HL-60 (cell line): ENCODE measurements around the gene COLEC11.

Experiments
- DNase-seq, 2 experiments: peaks; one replicate each; pipeline ENCODE4 v3.0.0-alpha.2; 2010 to 2020; ENCODE audit warnings: low read depth in 1 of 2, low spot score in 1 of 2
- H3K27ac ChIP-seq: fragments of 250-450 bp; sonication (Bioruptor Pico); replicated peaks from 2 replicates; pipeline ENCODE4 v1.5.1; 2020; ENCODE audit warnings: mild to moderate bottlenecking, moderate library complexity
- H3K27me3 ChIP-seq: fragments of 250-450 bp; sonication (Bioruptor Pico); 2 replicates; pipeline ENCODE4 v1.5.1; 2021; ENCODE audit warnings: mild to moderate bottlenecking, moderate library complexity; ENCODE audit not compliant: insufficient read depth, poor library complexity, severe bottlenecking
- H3K4me3 ChIP-seq: replicated peaks from 2 replicates; pipeline ENCODE4 v1.5.1; 2011; ENCODE audit warnings: mild to moderate bottlenecking, control low read depth, low read length; ENCODE audit not compliant: insufficient read depth
- GABPA ChIP-seq: IDR thresholded peaks from 2 replicates; pipeline ENCODE4 v1.6.1; 2012; ENCODE audit warnings: low read depth
- POLR2AphosphoS5 ChIP-seq: IDR thresholded peaks from 2 replicates; pipeline ENCODE4 v1.6.1; 2012; ENCODE audit warnings: low read depth
- SPI1 ChIP-seq: IDR thresholded peaks from 2 replicates; pipeline ENCODE4 v1.6.1; 2012; ENCODE audit warnings: low read depth, mild to moderate bottlenecking, borderline replicate concordance
- TF ChIP-seq, protein P1 (sequence below): IDR thresholded peaks from 2 replicates; pipeline ENCODE4 v1.6.1; 2012; ENCODE audit warnings: low read depth; ENCODE audit not compliant: insufficient replicate concordance
- TF ChIP-seq, protein P2 (sequence below): IDR thresholded peaks from one replicate; pipeline ENCODE4 v1.5.1; 2011; ENCODE audit warnings: low read length, control low read depth, inconsistent platforms; ENCODE audit not compliant: insufficient read depth

Gene COLEC11

DNA sequence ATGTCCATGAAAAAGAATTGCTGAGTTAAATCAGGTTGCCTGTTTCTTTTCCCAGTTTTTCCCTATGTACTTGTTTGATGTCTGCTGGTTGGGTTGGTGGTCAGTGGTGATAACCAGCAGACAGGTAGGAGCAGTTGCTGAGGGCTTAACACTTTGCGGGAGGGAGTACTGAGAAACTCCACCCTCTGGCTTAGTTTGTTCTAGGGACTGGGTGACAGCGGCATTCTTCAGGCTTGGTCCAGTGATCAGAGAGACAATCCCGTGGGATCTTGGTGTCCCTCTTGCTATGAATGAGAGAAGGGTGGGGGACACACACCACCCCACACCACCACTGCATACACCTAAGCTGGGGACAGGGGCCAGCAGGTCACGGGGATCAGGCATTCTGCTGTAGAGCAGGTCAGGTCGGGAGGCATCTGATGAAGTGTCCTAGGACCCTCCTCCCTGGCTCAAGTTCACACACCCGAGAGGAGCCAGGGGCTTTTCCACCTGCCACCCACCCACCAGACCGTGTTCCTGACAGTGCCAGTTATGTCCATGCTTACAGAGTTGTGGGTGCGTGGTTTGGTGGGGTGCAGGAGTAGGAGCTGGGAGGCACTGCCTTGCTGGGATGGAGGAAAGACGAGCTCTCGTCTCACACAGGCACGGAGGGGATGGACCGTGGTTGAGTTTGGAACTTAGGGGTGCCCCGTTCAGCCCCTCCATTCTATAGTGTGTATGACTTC is 41.8 kb downstream of the COLEC11 start:
- Histone ChIP-seq H3K27me3 (no peaks in the 10 kb centered on the region), H3K27ac (no peak overlapping the region), H3K4me3 (no peak overlapping the region)
- TF ChIP-seq POLR2AphosphoS5 (no peak), GABPA (no peak), SPI1 (no peak)
- TF ChIP-seq, protein P1, sequence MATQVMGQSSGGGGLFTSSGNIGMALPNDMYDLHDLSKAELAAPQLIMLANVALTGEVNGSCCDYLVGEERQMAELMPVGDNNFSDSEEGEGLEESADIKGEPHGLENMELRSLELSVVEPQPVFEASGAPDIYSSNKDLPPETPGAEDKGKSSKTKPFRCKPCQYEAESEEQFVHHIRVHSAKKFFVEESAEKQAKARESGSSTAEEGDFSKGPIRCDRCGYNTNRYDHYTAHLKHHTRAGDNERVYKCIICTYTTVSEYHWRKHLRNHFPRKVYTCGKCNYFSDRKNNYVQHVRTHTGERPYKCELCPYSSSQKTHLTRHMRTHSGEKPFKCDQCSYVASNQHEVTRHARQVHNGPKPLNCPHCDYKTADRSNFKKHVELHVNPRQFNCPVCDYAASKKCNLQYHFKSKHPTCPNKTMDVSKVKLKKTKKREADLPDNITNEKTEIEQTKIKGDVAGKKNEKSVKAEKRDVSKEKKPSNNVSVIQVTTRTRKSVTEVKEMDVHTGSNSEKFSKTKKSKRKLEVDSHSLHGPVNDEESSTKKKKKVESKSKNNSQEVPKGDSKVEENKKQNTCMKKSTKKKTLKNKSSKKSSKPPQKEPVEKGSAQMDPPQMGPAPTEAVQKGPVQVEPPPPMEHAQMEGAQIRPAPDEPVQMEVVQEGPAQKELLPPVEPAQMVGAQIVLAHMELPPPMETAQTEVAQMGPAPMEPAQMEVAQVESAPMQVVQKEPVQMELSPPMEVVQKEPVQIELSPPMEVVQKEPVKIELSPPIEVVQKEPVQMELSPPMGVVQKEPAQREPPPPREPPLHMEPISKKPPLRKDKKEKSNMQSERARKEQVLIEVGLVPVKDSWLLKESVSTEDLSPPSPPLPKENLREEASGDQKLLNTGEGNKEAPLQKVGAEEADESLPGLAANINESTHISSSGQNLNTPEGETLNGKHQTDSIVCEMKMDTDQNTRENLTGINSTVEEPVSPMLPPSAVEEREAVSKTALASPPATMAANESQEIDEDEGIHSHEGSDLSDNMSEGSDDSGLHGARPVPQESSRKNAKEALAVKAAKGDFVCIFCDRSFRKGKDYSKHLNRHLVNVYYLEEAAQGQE, result no peak
- TF ChIP-seq, protein P2, sequence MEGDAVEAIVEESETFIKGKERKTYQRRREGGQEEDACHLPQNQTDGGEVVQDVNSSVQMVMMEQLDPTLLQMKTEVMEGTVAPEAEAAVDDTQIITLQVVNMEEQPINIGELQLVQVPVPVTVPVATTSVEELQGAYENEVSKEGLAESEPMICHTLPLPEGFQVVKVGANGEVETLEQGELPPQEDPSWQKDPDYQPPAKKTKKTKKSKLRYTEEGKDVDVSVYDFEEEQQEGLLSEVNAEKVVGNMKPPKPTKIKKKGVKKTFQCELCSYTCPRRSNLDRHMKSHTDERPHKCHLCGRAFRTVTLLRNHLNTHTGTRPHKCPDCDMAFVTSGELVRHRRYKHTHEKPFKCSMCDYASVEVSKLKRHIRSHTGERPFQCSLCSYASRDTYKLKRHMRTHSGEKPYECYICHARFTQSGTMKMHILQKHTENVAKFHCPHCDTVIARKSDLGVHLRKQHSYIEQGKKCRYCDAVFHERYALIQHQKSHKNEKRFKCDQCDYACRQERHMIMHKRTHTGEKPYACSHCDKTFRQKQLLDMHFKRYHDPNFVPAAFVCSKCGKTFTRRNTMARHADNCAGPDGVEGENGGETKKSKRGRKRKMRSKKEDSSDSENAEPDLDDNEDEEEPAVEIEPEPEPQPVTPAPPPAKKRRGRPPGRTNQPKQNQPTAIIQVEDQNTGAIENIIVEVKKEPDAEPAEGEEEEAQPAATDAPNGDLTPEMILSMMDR, result no peak
- DNase-seq, result no peak

DNA sequence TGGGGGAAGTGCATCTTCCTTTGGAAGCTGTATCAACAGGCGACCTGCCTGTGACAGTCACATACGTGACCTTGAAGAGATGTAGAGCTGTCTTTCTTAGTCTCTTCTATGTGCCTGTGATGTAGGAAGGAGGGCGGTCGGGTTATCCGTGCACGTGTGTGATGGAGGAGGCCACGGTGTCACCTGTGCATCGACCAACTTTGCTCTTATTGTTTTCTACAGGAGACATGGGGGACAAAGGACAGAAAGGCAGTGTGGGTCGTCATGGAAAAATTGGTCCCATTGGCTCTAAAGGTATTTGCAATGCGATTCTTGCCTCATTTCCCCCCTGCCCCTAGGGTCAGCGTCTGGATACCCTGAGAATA is 42.4 kb downstream of the COLEC11 start:
- Histone ChIP-seq H3K4me3 (no peak overlapping the region), H3K27ac (no peak overlapping the region), H3K27me3 (no peaks in the 10 kb centered on the region)
- no peak for TF ChIP-seq SPI1
- TF ChIP-seq POLR2AphosphoS5, result no peak
- TF ChIP-seq GABPA, result no peak
- TF ChIP-seq, protein P2, result no peak
- TF ChIP-seq, protein P1, result no peak
- no peak for DNase-seq

DNA sequence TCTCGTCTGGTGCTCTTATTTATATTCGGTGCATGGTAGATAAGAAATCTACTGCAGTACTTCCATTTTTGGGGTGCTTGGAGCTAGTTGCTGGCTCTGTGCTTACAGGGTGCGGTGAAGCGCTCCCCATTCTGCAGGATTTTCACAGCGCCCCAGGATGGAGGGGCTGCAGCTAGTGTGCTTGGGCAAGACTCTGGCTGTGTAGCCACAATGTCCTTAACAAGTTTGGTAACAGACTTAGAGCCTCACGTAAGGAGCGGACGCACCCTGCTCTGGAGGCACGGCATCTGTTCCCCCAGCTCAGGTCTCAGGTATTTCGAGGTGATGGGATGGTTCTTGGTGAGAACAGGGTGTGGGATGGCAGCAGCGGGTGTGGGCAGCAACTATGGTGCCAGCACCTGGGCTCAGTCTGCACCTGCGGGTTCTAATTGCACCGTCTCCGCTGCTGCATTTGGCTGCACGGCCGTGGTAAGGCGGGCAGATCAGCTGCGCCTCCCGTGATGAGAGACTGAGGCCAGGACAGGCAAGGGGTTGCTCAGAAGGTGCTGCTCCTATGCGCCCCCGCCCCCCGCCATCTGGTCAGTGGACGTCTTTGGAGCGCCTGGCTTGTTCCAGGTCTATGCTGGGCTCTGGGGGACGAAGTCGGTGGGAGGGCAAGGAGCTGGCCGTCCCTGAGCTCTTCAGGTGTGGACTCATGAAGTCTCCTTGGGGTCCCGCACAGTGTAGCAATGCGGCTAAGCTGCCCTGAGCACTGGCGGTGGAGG is 43.0 kb downstream of the COLEC11 start:
- DNase-seq, result no peak
- no peaks in the 10 kb centered on the region for H3K27me3 ChIP-seq
- H3K27ac ChIP-seq, result no peak overlapping the region
- H3K4me3 ChIP-seq, result no peak overlapping the region
- TF ChIP-seq SPI1 (no peak), POLR2AphosphoS5 (no peak), GABPA (no peak)
- TF ChIP-seq, protein P1, result no peak
- TF ChIP-seq, protein P2, result no peak
